Left renal cortex interstitium (tissue), 4 donors: ENCODE measurements around the gene SMC1B. TPM values are rescaled to one million over a fixed set of nuclear protein-coding genes. Genes with fewer than 3 reads are reported as not detected.
"Not testable (repeated sequence)": the region's sequence is repeated elsewhere in the genome, so short reads cannot be mapped to it uniquely, and the experiment has no call there.

Source experiments
- DNase-seq, 4 donors: peaks; one replicate each; pipeline ENCODE4 v3.0.0-alpha.2; 2013; ENCODE audit warnings: low read depth in 4 of 4, low spot score in 2 of 4, missing footprints in 1 of 4
- polyA plus RNA-seq, 4 donors: library from polyadenylated mRNA; unstranded; fragments of 120-200 nt; gene quantifications; one replicate each; pipeline ENCODE4 v1.2.1, GENCODE V29; 2013; ENCODE audit not compliant: insufficient read length in 4 of 4

The SMC1B gene
- polyA plus RNA-seq, 4 donors, result 0.17 to 0.33 (median 0.25) TPM

GRCh38 chr22:45353786-45354185, 59.6 kb downstream of the SMC1B start:
- DNase-seq, result no peak

GRCh38 chr22:45352757-45353156, 60.6 kb downstream of the SMC1B start:
- DNase-seq, result not testable (repeated sequence)

- no peak for DNase-seq
These were observed 61.4 kb downstream of the SMC1B start for GRCh38 chr22:45351956-45352355.

GRCh38 chr22:45349916-45350315, 63.5 kb downstream of the SMC1B start:
- DNase-seq, result no peak

GRCh38 chr22:45344334-45344733, 69.1 kb downstream of the SMC1B start:
- DNase-seq, result no peak

GRCh38 chr22:45343143-45343542, 70.3 kb downstream of the SMC1B start:
- no peak for DNase-seq

- no peak for DNase-seq
These were observed 71.9 kb downstream of the SMC1B start for GRCh38 chr22:45341498-45341897.

- no peak for DNase-seq
These were observed 73.1 kb downstream of the SMC1B start for GRCh38 chr22:45340323-45340722.

GRCh38 chr22:45338795-45339194, 74.6 kb downstream of the SMC1B start:
- DNase-seq, result no peak

- DNase-seq, result no peak
These were observed 75.9 kb downstream of the SMC1B start for GRCh38 chr22:45337536-45337935.

GRCh38 chr22:45336971-45337431, 76.4 kb downstream of the SMC1B start:
- DNase-seq, result no peak

- no peak for DNase-seq
These were observed 77.4 kb downstream of the SMC1B start for GRCh38 chr22:45335854-45336522.

GRCh38 chr22:45335021-45335818, 78.2 kb downstream of the SMC1B start:
- no peak for DNase-seq

- no peak for DNase-seq
These were observed 78.9 kb downstream of the SMC1B start for GRCh38 chr22:45334528-45334927.

- no peak for DNase-seq
These were observed 79.3 kb downstream of the SMC1B start for GRCh38 chr22:45334068-45334467.

GRCh38 chr22:45332001-45332400, 81.4 kb downstream of the SMC1B start:
- no peak for DNase-seq

GRCh38 chr22:45331486-45331885, 81.9 kb downstream of the SMC1B start:
- DNase-seq, result no peak

- no peak for DNase-seq
These were observed 82.9 kb downstream of the SMC1B start for GRCh38 chr22:45330548-45330947.

- DNase-seq, result no peak
These were observed 83.9 kb downstream of the SMC1B start for GRCh38 chr22:45329530-45329936.

- DNase-seq, result no peak
These were observed 84.4 kb downstream of the SMC1B start for GRCh38 chr22:45328822-45329529.

- DNase-seq, result not testable (repeated sequence)
These were observed 85.1 kb downstream of the SMC1B start for GRCh38 chr22:45328261-45328660.
